ENCODE results near the gene RPL5.

Gene RPL5

GRCh38 chr1:92803140-92803887 is 28.5 kb upstream of the RPL5 start:
- peaks cover 15% of the 10 kb centered on the region for H3K27me3 Mint-ChIP-seq (ENCODE audit: low read depth)
- H3K36me3 Mint-ChIP-seq (ENCODE audit: low read depth), result no peaks in the 10 kb centered on the region
- H3K9me3 Mint-ChIP-seq, result no peaks in the 10 kb centered on the region

GRCh38 chr1:92804721-92805201 is 27.1 kb upstream of the RPL5 start:
- Mint-ChIP-seq H3K27me3 (ENCODE audit: low read depth) (peaks cover 19% of the 10 kb centered on the region), H3K4me1 (ENCODE audit: low read depth) (peaks cover 4% of the 10 kb centered on the region), H3K27ac (no peak overlapping the region), H3K4me3 (no peak overlapping the region), H3K9me3 (no peaks in the 10 kb centered on the region), H3K36me3 (ENCODE audit: low read depth) (no peaks in the 10 kb centered on the region)
- peak; percentile 7 for DNase-seq (ENCODE audit: low spot score)

More at GRCh38 chr1:92803140-92803887, 28.5 kb upstream of the RPL5 start:
- Mint-ChIP-seq H3K4me1 (ENCODE audit: low read depth) (peaks cover 4% of the 10 kb centered on the region), H3K4me3 (no peak overlapping the region), H3K27ac (no peak overlapping the region)
- DNase-seq (ENCODE audit: low spot score), result no peak

- Mint-ChIP-seq H3K27me3 (ENCODE audit: low read depth) (peaks cover 20% of the 10 kb centered on the region), H3K27ac (no peak overlapping the region), H3K4me1 (ENCODE audit: low read depth) (peaks cover 4% of the 10 kb centered on the region), H3K36me3 (ENCODE audit: low read depth) (no peaks in the 10 kb centered on the region), H3K9me3 (no peaks in the 10 kb centered on the region), H3K4me3 (no peak overlapping the region)
- no peak for DNase-seq (ENCODE audit: low spot score)
Observed at GRCh38 chr1:92805216-92805615, 26.6 kb upstream of the RPL5 start.

DNA sequence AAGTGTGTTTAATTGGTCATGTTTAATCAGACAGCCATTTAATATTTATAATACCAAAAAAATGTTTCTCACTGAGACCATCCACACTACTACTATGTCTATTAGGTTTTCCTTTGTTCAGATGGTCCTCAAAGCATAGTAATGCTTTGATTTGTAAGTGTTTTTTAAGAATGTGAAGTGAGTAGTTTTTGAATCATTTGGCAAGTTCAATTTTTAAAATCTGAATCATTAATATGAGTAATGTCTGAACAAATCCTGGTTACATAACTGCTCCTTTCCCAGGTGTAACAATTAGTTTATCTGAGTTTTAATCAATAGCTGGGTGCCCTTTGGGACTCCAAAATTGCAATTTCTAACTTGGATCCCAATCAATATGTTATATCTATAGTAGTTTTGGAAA is 23.5 kb upstream of the RPL5 start:
- H3K9me3 Mint-ChIP-seq, result no peaks in the 10 kb centered on the region
- H3K36me3 Mint-ChIP-seq (ENCODE audit: low read depth), result no peaks in the 10 kb centered on the region
- H3K27me3 Mint-ChIP-seq (ENCODE audit: low read depth), result peaks cover 37% of the 10 kb centered on the region
- no peak for DNase-seq (ENCODE audit: low spot score)
- H3K27ac Mint-ChIP-seq, result no peak overlapping the region
- H3K4me3 Mint-ChIP-seq, result no peak overlapping the region
- peaks cover 4% of the 10 kb centered on the region for H3K4me1 Mint-ChIP-seq (ENCODE audit: low read depth)

GRCh38 chr1:92816732-92817131 is 15.1 kb upstream of the RPL5 start:
- DNase-seq (ENCODE audit: low spot score), result no peak
- H3K9me3 Mint-ChIP-seq, result no peaks in the 10 kb centered on the region
- H3K27me3 Mint-ChIP-seq (ENCODE audit: low read depth), result peaks cover 47% of the 10 kb centered on the region
- H3K36me3 Mint-ChIP-seq (ENCODE audit: low read depth), result no peaks in the 10 kb centered on the region
- H3K27ac Mint-ChIP-seq, result no peak overlapping the region
- peaks cover 4% of the 10 kb centered on the region for H3K4me1 Mint-ChIP-seq (ENCODE audit: low read depth)
- H3K4me3 Mint-ChIP-seq, result no peak overlapping the region

DNA sequence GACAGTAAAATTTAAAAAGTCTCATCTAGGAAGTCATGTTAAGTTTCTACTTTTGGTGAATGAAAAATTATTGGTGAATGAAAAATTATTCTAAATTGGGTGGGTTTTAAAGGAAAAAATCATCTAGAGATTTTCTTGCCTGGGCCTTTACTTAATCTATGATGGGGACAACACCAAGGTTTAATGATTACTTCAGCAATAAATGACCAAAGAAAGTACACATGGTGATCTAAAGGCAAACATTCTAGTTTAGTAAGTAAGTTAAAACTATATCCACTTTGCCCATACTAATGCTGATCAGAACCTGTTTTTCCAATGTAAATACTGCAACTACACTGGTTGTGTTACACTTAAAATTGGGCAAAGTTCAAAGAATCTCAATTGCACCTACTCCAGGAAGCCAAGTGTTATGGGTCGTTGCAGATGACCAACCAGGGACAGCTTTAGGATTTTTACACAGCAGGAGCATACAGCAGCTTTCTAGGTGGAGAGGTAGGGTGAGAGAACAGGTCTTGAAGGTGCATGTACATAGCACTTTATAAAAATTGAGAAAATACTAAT is 14.6 kb upstream of the RPL5 start:
- Mint-ChIP-seq H3K27ac (no peak overlapping the region), H3K36me3 (ENCODE audit: low read depth) (no peaks in the 10 kb centered on the region), H3K4me1 (ENCODE audit: low read depth) (peaks cover 4% of the 10 kb centered on the region), H3K9me3 (no peaks in the 10 kb centered on the region), H3K4me3 (no peak overlapping the region), H3K27me3 (ENCODE audit: low read depth) (peaks cover 44% of the 10 kb centered on the region)
- no peak for DNase-seq (ENCODE audit: low spot score)

- H3K9me3 Mint-ChIP-seq, result no peaks in the 10 kb centered on the region
- H3K27me3 Mint-ChIP-seq (ENCODE audit: low read depth), result peaks cover 36% of the 10 kb centered on the region
- no peak for DNase-seq (ENCODE audit: low spot score)
Observed at GRCh38 chr1:92817986-92818764, 13.7 kb upstream of the RPL5 start.

DNA sequence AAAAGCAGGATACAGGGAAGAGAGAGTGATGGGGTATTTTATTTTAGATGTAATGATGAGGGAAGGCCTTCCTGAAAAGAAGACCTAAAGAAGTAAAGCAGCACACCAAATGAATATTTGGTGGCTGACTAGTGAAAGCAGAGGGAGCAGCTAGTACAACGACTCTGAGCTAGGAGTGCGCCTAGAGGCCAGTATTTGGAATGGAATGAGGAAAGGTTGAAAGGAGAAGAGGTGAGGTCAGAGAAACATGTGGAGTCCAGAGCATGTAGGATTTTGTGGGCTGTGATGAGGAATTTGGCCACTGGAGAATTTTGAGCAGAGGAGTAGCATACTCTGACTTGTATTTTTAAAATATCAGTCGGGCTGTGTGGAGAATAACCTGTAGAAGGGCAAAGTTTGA is 11.8 kb upstream of the RPL5 start:
- Mint-ChIP-seq H3K9me3 (no peaks in the 10 kb centered on the region), H3K27me3 (ENCODE audit: low read depth) (peaks cover 23% of the 10 kb centered on the region), H3K27ac (no peak overlapping the region), H3K36me3 (ENCODE audit: low read depth) (no peaks in the 10 kb centered on the region), H3K4me3 (no peak overlapping the region), H3K4me1 (ENCODE audit: low read depth) (peaks cover 4% of the 10 kb centered on the region)
- no peak for DNase-seq (ENCODE audit: low spot score)

More at GRCh38 chr1:92817986-92818764, 13.7 kb upstream of the RPL5 start:
- Mint-ChIP-seq H3K27ac (no peak overlapping the region), H3K4me3 (no peak overlapping the region), H3K4me1 (ENCODE audit: low read depth) (peaks cover 4% of the 10 kb centered on the region), H3K36me3 (ENCODE audit: low read depth) (no peaks in the 10 kb centered on the region)

DNA sequence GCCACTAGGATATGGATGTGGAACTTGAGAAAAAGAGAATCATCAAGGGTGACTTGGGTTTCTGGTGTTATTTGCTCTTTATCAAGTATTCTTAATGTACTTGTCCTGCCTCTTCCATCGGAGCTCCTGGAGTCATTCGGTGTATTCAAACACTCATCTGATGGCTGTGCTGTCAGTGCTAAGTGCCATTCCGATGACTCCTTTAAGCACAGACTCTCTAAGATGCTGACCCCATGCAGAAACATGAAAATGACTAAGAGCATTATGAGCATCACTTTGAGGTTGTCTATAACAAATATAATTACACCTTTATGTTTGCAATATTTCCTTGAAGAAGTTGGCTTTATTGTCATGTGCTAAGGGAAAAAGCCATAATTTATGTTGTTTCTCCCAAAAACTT is 11.3 kb upstream of the RPL5 start:
- no peak overlapping the region for H3K4me3 Mint-ChIP-seq

DNA sequence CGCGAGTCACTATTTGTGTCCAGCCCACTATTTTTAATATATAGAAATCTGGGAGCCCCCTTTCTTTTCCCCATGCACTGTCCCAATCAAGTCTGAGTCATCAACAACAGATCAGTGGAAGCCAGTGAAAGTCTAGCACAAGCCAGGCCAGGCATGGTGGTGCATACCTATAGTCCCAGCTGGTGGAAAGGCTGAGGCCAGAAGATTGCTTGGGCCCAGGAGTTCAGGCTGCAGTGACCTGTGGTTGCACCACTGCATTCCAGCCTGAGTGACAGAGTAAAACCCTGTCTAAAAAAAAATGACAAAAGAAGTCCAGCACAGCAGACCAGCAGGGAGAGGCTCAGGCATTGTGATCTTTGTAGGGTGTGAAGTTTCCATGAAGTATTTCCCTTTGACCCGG is 9.0 kb upstream of the RPL5 start:
- no peak for DNase-seq (ENCODE audit: low spot score)
- H3K4me3 Mint-ChIP-seq, result no peak overlapping the region
- no peaks in the 10 kb centered on the region for H3K36me3 Mint-ChIP-seq (ENCODE audit: low read depth)
- H3K27me3 Mint-ChIP-seq (ENCODE audit: low read depth), result peaks cover 12% of the 10 kb centered on the region
- H3K27ac Mint-ChIP-seq, result no peak overlapping the region
- H3K9me3 Mint-ChIP-seq, result no peaks in the 10 kb centered on the region
- H3K4me1 Mint-ChIP-seq (ENCODE audit: low read depth), result peaks cover 4% of the 10 kb centered on the region

More for the DNA sequence above, 11.3 kb upstream of the RPL5 start:
- H3K36me3 Mint-ChIP-seq (ENCODE audit: low read depth), result no peaks in the 10 kb centered on the region
- H3K27ac Mint-ChIP-seq, result no peak overlapping the region
- no peaks in the 10 kb centered on the region for H3K9me3 Mint-ChIP-seq
- peaks cover 4% of the 10 kb centered on the region for H3K4me1 Mint-ChIP-seq (ENCODE audit: low read depth)
- no peak for DNase-seq (ENCODE audit: low spot score)
- H3K27me3 Mint-ChIP-seq (ENCODE audit: low read depth), result peaks cover 23% of the 10 kb centered on the region

- Mint-ChIP-seq H3K27me3 (ENCODE audit: low read depth) (no peaks in the 10 kb centered on the region), H3K27ac (no peak overlapping the region), H3K9me3 (no peaks in the 10 kb centered on the region), H3K4me1 (ENCODE audit: low read depth) (peaks cover 3% of the 10 kb centered on the region), H3K36me3 (ENCODE audit: low read depth) (peaks cover under 1% of the 10 kb centered on the region), H3K4me3 (no peak overlapping the region)
- DNase-seq (ENCODE audit: low spot score), result no peak
Observed at GRCh38 chr1:92826792-92827191, 5.0 kb upstream of the RPL5 start.

DNA sequence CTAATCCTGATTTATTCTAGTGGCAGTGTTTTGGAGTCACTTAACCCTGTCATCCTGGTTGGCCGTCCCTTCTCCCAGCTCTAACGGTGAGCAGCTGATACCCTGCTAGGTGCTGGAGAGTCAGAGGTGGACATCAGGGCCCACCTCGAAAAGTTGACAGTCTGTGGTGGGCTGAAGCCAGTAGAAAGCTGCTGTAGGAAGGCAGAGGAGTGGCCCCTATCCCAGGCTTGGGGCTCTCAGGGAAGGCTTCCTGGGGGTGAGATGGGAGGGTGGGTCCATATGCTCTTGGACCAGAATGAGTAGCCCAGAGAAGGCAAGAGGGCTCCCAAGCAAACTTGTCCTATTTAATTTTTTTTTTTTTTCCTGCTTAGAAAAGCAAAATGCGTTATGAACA is 475 bp upstream of the RPL5 start:
- no peaks in the 10 kb centered on the region for H3K9me3 Mint-ChIP-seq
- peaks cover 46% of the 10 kb centered on the region for H3K36me3 Mint-ChIP-seq (ENCODE audit: low read depth)
- peaks cover 33% of the 10 kb centered on the region for H3K4me1 Mint-ChIP-seq (ENCODE audit: low read depth)
- peak overlapping the region; percentile 99 for H3K27ac Mint-ChIP-seq
- peak overlapping the region; percentile 99 for H3K4me3 Mint-ChIP-seq
- no peak for DNase-seq (ENCODE audit: low spot score)
- no peaks in the 10 kb centered on the region for H3K27me3 Mint-ChIP-seq (ENCODE audit: low read depth)

DNA sequence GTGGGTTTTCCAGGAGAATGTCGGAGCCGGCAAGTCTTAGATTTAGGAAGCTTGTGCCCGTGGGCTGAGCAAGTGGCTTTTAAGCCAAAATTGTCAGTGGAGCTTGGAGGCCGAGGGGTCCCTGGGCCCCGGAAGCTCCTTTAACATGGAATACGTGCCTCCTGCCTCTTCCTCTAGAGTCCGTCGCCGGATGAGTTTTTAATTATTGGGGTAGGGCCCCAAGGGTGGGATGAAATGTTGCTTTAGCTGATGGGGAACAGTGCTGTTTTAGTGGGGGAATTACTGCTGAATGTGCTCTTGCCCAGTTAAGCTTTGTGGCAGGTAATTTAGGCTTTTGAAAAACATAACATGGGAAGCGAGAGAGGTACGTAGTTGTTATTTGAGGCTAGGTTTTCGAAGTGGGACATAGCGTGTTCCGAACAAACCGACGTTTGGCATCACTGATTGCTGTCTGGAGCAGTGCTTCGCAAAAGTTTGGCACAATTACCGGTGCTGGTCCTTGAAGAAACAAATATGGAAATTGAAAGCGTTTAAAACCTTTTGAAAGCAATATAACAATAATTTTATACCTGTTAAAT is 786 bp downstream of the RPL5 start:
- no peaks in the 10 kb centered on the region for H3K27me3 Mint-ChIP-seq (ENCODE audit: low read depth)
- no peak for DNase-seq (ENCODE audit: low spot score)
- H3K4me3 Mint-ChIP-seq, result peak overlapping the region; percentile 99
- H3K9me3 Mint-ChIP-seq, result no peaks in the 10 kb centered on the region
- peaks cover 58% of the 10 kb centered on the region for H3K36me3 Mint-ChIP-seq (ENCODE audit: low read depth)
- H3K27ac Mint-ChIP-seq, result peak overlapping the region; percentile 99
- peaks cover 45% of the 10 kb centered on the region for H3K4me1 Mint-ChIP-seq (ENCODE audit: low read depth)

DNA sequence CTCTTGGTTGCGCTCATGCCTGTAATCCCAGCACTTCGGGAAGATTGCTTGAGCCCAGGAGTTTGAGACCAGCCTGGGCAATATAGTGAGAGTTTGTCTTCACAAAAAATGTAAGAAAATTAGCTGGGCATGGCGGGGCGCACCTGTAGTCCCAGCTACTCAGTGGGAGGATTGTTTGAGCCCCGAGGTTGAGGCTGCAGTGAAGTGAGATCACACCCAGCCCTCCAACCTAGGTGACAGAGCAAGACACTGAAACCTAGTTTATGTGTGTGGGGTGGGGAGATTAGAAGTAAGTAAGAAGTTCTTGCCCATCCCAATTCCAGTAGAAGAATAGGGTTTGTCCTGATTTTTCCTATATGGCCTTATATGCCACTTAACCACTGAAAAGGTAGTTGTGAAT is 2.0 kb downstream of the RPL5 start:
- no peak for DNase-seq (ENCODE audit: low spot score)
- H3K4me3 Mint-ChIP-seq, result peak overlapping the region; percentile 99
- H3K9me3 Mint-ChIP-seq, result no peaks in the 10 kb centered on the region
- peaks cover 53% of the 10 kb centered on the region for H3K4me1 Mint-ChIP-seq (ENCODE audit: low read depth)
- no peaks in the 10 kb centered on the region for H3K27me3 Mint-ChIP-seq (ENCODE audit: low read depth)
- peaks cover 70% of the 10 kb centered on the region for H3K36me3 Mint-ChIP-seq (ENCODE audit: low read depth)
- peak overlapping the region; percentile 99 for H3K27ac Mint-ChIP-seq

All from T-helper 2 cell treated with Interferon-gamma antibody and Interleukin-4, amounts not matched to agents 5 μg/mL and 100 μg/mL, for 36 hours (primary cell).